ENCODE measurements around the gene ZSCAN9.

The ZSCAN9 gene

DNA sequence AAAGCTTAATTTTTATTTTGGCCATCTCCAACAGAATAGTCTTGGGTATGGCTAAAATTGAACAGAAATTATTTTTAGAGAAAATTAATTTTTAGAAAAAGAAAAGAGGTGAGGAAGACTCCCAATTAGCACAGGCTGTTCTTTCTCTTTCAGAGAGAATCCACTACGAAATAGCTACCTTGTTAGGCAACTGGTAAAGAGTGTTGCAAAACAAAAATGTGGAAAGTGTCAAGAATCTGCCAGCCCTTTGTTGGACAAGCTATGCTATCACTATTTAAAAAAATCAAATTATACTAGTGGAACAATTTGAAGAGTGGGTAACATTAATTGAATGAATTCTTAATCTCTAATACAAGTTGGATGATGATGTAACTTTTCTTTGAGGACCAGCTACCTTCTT lies 19.2 kb upstream of the ZSCAN9 start:
- no peaks in the 10 kb centered on the region for H3K36me3 ChIP-seq (ENCODE audit: control insufficient read depth in 4 of 4, insufficient read depth in 4 of 4, low read length in 3 of 4)
- ChIA-PET POLR2A (no interaction called here), CTCF (interaction anchor here (2.0 kb wide), 1 partner anchor 12 kb away, joined by 5 read pairs; no protein-coding TSS in a partner anchor)
- no peak for DNase-seq
- H3K27ac ChIP-seq (ENCODE audit: insufficient read depth in 1 of 2, low read depth in 1 of 2, low read length in 2 of 2, poor library complexity in 1 of 2, severe bottlenecking in 2 of 2), result no peak overlapping the region
- H3K9me3 ChIP-seq (ENCODE audit: control extremely low read depth in 1 of 5, control insufficient read depth in 4 of 5, insufficient read depth in 2 of 5, low read depth in 1 of 5, low read length in 4 of 5), result peaks cover 5 to 34% (median 14%) of the 10 kb centered on the region in 5 experiments
- no peak overlapping the region for H3K4me3 ChIP-seq (ENCODE audit: control insufficient read depth in 1 of 7, extremely low read depth in 1 of 7, insufficient read depth in 4 of 7, low read depth in 2 of 7, low read length in 6 of 7)
- peaks cover 15 to 65% (median 33%) of the 10 kb centered on the region in 5 experiments for H3K27me3 ChIP-seq (replicated peaks in 2 of 5; ENCODE audit: control insufficient read depth in 4 of 5, insufficient read depth in 5 of 5, low read length in 4 of 5)
- H3K4me1 ChIP-seq (ENCODE audit: control extremely low read depth in 1 of 4, control insufficient read depth in 4 of 4, insufficient read depth in 4 of 4, low read length in 3 of 4), result peaks cover 0 to 21% (median 12%) of the 10 kb centered on the region in 4 experiments
- WGBS (ENCODE audit: insufficient coverage), result 100% methylated on average over 1 of the region's 1 CpG

DNA sequence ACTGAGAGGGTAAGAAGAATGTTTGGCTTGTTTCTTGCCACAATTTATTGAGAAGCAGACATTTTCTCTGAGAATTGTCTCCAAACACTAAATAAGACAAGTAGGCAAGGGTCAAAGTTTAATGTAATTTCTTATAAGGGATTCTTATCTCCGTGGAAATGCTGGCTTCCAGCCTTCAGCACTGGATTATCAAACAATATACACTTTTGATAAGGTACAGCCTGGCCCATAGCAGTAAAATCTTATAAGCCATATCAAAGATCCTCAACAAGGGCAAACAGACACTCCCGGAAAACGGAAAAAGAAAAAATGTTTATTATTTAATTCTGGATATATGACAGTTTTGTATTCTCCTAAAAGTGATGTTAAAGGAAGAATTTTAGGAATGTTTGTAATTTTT lies 18.5 kb upstream of the ZSCAN9 start:
- Histone ChIP-seq H3K27ac (ENCODE audit: insufficient read depth in 1 of 2, low read depth in 1 of 2, low read length in 2 of 2, poor library complexity in 1 of 2, severe bottlenecking in 2 of 2) (no peak overlapping the region), H3K4me1 (ENCODE audit: control extremely low read depth in 1 of 4, control insufficient read depth in 4 of 4, insufficient read depth in 4 of 4, low read length in 3 of 4) (peaks cover 0 to 21% (median 12%) of the 10 kb centered on the region in 4 experiments), H3K4me3 (ENCODE audit: control insufficient read depth in 1 of 7, extremely low read depth in 1 of 7, insufficient read depth in 4 of 7, low read depth in 2 of 7, low read length in 6 of 7) (peak overlapping the region in 1 of 7 experiments; percentile 6), H3K9me3 (ENCODE audit: control extremely low read depth in 1 of 5, control insufficient read depth in 4 of 5, insufficient read depth in 2 of 5, low read depth in 1 of 5, low read length in 4 of 5) (peaks cover 5 to 34% (median 14%) of the 10 kb centered on the region in 5 experiments), H3K36me3 (ENCODE audit: control insufficient read depth in 4 of 4, insufficient read depth in 4 of 4, low read length in 3 of 4) (no peaks in the 10 kb centered on the region), H3K27me3 (replicated peaks in 2 of 5; ENCODE audit: control insufficient read depth in 4 of 5, insufficient read depth in 5 of 5, low read length in 4 of 5) (peaks cover 15 to 69% (median 35%) of the 10 kb centered on the region in 5 experiments)
- POLR2A ChIA-PET, result no interaction called here
- DNase-seq, result no peak
- no CpG with 5 or more reads among the region's 3 CpGs for WGBS (ENCODE audit: insufficient coverage)
- CTCF ChIA-PET, result interaction anchor here (2.0 kb wide), 1 partner anchor 12 kb away, joined by 5 read pairs; no protein-coding TSS in a partner anchor

DNA sequence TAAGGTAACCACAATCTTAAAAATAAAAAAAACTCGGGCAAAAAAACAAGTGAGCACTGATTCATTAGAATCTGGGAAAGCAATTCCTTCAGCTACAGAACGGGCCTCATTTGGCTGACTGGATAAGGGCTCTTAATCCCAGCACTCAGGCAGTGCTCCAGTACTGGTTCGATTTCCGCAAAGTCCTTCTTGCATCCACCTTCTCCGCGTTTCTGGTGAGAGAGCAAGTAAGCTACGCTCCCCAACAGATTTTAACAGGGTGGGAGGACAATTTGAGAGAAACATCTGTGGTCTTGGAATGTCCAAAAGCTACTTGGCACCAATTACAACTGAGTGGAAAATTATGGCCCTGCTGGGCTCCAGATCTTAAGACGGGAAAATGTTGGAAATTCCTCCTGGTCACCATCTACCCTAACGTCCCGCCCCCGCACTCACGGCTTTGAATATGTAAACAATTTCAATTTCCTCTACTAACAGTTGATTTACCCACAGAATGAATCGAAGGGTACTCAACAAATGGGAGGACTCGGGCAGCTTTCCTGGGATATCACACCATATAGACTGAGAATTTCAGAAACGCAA lies 18.1 kb upstream of the ZSCAN9 start:
- Histone ChIP-seq H3K36me3 (ENCODE audit: control insufficient read depth in 4 of 4, insufficient read depth in 4 of 4, low read length in 3 of 4) (no peaks in the 10 kb centered on the region), H3K9me3 (ENCODE audit: control extremely low read depth in 1 of 5, control insufficient read depth in 4 of 5, insufficient read depth in 2 of 5, low read depth in 1 of 5, low read length in 4 of 5) (peaks cover 5 to 32% (median 14%) of the 10 kb centered on the region in 5 experiments), H3K27me3 (replicated peaks in 2 of 5; ENCODE audit: control insufficient read depth in 4 of 5, insufficient read depth in 5 of 5, low read length in 4 of 5) (peaks cover 15 to 74% (median 40%) of the 10 kb centered on the region in 5 experiments), H3K27ac (ENCODE audit: insufficient read depth in 1 of 2, low read depth in 1 of 2, low read length in 2 of 2, poor library complexity in 1 of 2, severe bottlenecking in 2 of 2) (no peak overlapping the region), H3K4me3 (ENCODE audit: control insufficient read depth in 1 of 7, extremely low read depth in 1 of 7, insufficient read depth in 4 of 7, low read depth in 2 of 7, low read length in 6 of 7) (peak overlapping the region in 4 of 7 experiments; percentile 48 to 60 (median 54)), H3K4me1 (ENCODE audit: control extremely low read depth in 1 of 4, control insufficient read depth in 4 of 4, insufficient read depth in 4 of 4, low read length in 3 of 4) (peaks cover under 1 to 26% (median 16%) of the 10 kb centered on the region in 4 experiments)
- WGBS (ENCODE audit: insufficient coverage), result 10% methylated on average over 14 of the region's 15 CpGs
- ChIA-PET CTCF (interaction anchor here (0.9 kb wide), 1 partner anchor 11 kb away, joined by 3 read pairs; no protein-coding TSS in a partner anchor), POLR2A (no interaction called here)
- DNase-seq, result no peak

DNA sequence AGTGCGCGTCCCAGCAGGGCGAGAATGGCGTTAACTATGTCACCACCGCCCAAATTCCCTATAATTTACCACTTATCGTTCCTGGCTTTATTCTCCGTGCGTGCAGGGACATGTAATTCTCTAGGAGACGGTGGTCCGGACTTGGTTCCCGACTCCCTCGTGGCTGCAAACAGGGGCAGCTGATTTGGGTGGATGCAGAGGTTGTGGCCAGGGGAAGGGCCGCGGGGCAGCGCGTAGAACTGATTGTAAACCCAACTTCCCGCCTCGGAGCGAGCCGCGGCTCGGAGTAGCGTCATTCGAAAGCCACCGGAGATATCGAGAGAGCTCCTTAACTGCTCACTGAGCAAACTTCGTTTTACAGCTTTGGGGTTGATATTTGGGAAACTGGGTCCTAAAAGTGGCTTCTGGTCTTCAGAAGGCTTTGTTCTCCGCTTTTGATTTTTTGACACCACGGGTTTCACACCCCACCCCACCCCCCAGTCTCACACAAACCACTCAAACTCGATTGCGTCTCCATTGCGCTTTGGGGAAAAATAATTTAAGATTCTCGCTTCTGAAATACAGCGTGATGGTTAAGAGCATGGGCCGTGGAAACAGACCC lies 17.5 kb upstream of the ZSCAN9 start:
- H3K36me3 ChIP-seq (ENCODE audit: control insufficient read depth in 4 of 4, insufficient read depth in 4 of 4, low read length in 3 of 4), result no peaks in the 10 kb centered on the region
- ChIA-PET CTCF (interaction anchor here (0.9 kb wide), 1 partner anchor 11 kb away, joined by 3 read pairs; no protein-coding TSS in a partner anchor), POLR2A (interaction anchor here (1.0 kb wide), 1 partner anchor 128 kb away, joined by 3 read pairs; no protein-coding TSS in a partner anchor)
- DNase-seq, result peak; percentile 52 to 77 (median 71)
- peaks cover 5 to 31% (median 14%) of the 10 kb centered on the region in 5 experiments for H3K9me3 ChIP-seq (ENCODE audit: control extremely low read depth in 1 of 5, control insufficient read depth in 4 of 5, insufficient read depth in 2 of 5, low read depth in 1 of 5, low read length in 4 of 5)
- H3K27me3 ChIP-seq (replicated peaks in 2 of 5; ENCODE audit: control insufficient read depth in 4 of 5, insufficient read depth in 5 of 5, low read length in 4 of 5), result peaks cover 15 to 80% (median 43%) of the 10 kb centered on the region in 5 experiments
- no peak overlapping the region for H3K27ac ChIP-seq (ENCODE audit: insufficient read depth in 1 of 2, low read depth in 1 of 2, low read length in 2 of 2, poor library complexity in 1 of 2, severe bottlenecking in 2 of 2)
- H3K4me1 ChIP-seq (ENCODE audit: control extremely low read depth in 1 of 4, control insufficient read depth in 4 of 4, insufficient read depth in 4 of 4, low read length in 3 of 4), result peaks cover 5 to 28% (median 21%) of the 10 kb centered on the region in 4 experiments
- WGBS (ENCODE audit: insufficient coverage), result 0% methylated on average over 24 of the region's 35 CpGs
- H3K4me3 ChIP-seq (ENCODE audit: control insufficient read depth in 1 of 7, extremely low read depth in 1 of 7, insufficient read depth in 4 of 7, low read depth in 2 of 7, low read length in 6 of 7), result peak overlapping the region in 6 of 7 experiments; percentile 20 to 60 (median 48)

DNA sequence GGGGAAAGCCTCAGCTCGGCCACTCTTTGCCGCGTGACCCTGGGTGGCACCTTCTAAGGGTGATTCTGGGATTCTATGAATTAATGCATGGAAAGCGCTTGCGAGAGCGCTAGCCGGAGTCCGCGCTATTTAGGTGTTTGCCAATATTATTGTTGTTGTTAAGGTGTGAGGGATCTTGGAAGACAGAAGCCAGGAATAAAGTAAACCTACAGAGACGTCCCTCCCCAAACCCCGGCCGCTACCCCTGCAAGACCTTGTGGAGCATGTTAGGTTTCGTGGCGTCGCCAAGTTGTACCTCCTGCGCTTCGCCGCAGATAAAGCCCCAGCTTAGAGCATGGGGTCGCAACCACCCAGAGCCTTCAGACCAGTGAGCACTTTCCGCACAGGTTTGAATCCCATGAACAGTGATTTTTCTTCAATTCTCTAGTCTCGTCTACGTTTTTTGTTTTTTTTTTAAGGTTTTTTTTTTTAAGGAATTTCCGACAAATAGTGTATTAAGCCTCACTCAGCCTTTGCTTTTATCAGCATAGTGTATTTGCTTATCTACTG lies 16.9 kb upstream of the ZSCAN9 start:
- peaks cover 5 to 31% (median 24%) of the 10 kb centered on the region in 4 experiments for H3K4me1 ChIP-seq (ENCODE audit: control extremely low read depth in 1 of 4, control insufficient read depth in 4 of 4, insufficient read depth in 4 of 4, low read length in 3 of 4)
- ChIA-PET CTCF (no interaction called here), POLR2A (interaction anchor here (1.0 kb wide), 1 partner anchor 127 kb away, joined by 3 read pairs; no protein-coding TSS in a partner anchor)
- peaks cover 15 to 85% (median 43%) of the 10 kb centered on the region in 5 experiments for H3K27me3 ChIP-seq (replicated peaks in 2 of 5; ENCODE audit: control insufficient read depth in 4 of 5, insufficient read depth in 5 of 5, low read length in 4 of 5)
- H3K36me3 ChIP-seq (ENCODE audit: control insufficient read depth in 4 of 4, insufficient read depth in 4 of 4, low read length in 3 of 4), result no peaks in the 10 kb centered on the region
- H3K4me3 ChIP-seq (ENCODE audit: control insufficient read depth in 1 of 7, extremely low read depth in 1 of 7, insufficient read depth in 4 of 7, low read depth in 2 of 7, low read length in 6 of 7), result peak overlapping the region in 6 of 7 experiments; percentile 20 to 60 (median 48)
- H3K27ac ChIP-seq (ENCODE audit: insufficient read depth in 1 of 2, low read depth in 1 of 2, low read length in 2 of 2, poor library complexity in 1 of 2, severe bottlenecking in 2 of 2), result no peak overlapping the region
- peak in 2 of 3 donors; percentile 44 to 57 for DNase-seq
- WGBS (ENCODE audit: insufficient coverage), result 5% methylated on average over 16 of the region's 23 CpGs
- peaks cover 5 to 28% (median 14%) of the 10 kb centered on the region in 5 experiments for H3K9me3 ChIP-seq (ENCODE audit: control extremely low read depth in 1 of 5, control insufficient read depth in 4 of 5, insufficient read depth in 2 of 5, low read depth in 1 of 5, low read length in 4 of 5)

DNA sequence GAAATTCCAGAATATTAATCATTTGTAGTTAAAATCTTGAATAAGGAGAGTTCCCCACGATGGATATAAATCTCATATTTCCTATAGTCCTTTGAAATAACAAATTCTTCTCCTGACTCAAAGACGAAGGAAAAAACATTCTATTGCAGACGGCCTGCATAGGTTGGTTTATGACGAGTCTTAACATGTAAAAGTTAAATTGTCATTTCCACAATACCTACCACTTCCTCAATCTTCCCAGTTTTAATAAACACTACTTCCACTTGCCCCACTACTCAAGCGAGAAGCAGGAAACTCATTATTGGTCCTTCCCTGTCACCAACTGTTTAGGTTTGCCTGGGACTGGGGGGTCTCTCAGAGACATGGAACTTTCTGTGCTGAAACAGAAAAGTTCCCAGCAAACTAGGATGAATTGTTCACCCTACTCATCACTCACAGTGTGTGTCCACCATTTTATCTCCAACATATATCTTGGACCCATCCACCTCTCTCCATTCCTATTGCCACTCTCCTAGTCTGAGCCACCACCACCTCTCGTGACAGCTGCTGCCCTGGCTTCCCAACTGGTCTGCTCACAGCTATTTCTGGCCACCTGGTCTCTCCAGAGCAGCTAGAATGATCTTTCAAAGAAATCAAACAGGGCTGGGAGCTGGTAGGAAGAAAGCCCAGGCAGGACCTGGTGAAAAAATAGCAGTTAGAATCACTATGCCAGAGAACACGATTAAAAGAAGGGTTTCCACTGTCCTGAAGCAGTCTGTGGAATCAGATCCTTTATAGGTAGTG lies 15.1 kb upstream of the ZSCAN9 start:
- DNase-seq, result no peak
- 36% methylated on average over 3 of the region's 7 CpGs for whole genome bisulfite sequencing (ENCODE audit: insufficient coverage)
- ChIA-PET CTCF (interaction anchor here (0.9 to 1.7 kb wide), 2 partner anchors 77 to 146 kb away, joined by 3 to 4 read pairs; no protein-coding TSS in a partner anchor), POLR2A (no interaction called here)
- peaks cover 5 to 19% (median 11%) of the 10 kb centered on the region in 5 experiments for H3K9me3 ChIP-seq (ENCODE audit: control extremely low read depth in 1 of 5, control insufficient read depth in 4 of 5, insufficient read depth in 2 of 5, low read depth in 1 of 5, low read length in 4 of 5)
- peaks cover 17 to 98% (median 45%) of the 10 kb centered on the region in 5 experiments for H3K27me3 ChIP-seq (replicated peaks in 2 of 5; ENCODE audit: control insufficient read depth in 4 of 5, insufficient read depth in 5 of 5, low read length in 4 of 5)
- H3K27ac ChIP-seq (ENCODE audit: insufficient read depth in 1 of 2, low read depth in 1 of 2, low read length in 2 of 2, poor library complexity in 1 of 2, severe bottlenecking in 2 of 2), result no peak overlapping the region
- peaks cover 5 to 34% (median 24%) of the 10 kb centered on the region in 4 experiments for H3K4me1 ChIP-seq (ENCODE audit: control extremely low read depth in 1 of 4, control insufficient read depth in 4 of 4, insufficient read depth in 4 of 4, low read length in 3 of 4)
- H3K4me3 ChIP-seq (ENCODE audit: control insufficient read depth in 1 of 7, extremely low read depth in 1 of 7, insufficient read depth in 4 of 7, low read depth in 2 of 7, low read length in 6 of 7), result no peak overlapping the region
- no peaks in the 10 kb centered on the region for H3K36me3 ChIP-seq (ENCODE audit: control insufficient read depth in 4 of 4, insufficient read depth in 4 of 4, low read length in 3 of 4)
